HCT116 (cell line): ENCODE measurements around the gene URB1. TPM values are rescaled to one million over a fixed set of nuclear protein-coding genes. Genes with fewer than 3 reads are reported as not detected.

ENCODE experiments used
- ATAC-seq: fragments of 200-7000 bp; cut with Tn5 transposase; 2 replicates; pipeline ENCODE4 v1.9.1; 2020; ENCODE audit warnings: mild to moderate bottlenecking, moderate library complexity
- BruUV-seq: library from RNA; stranded (reverse); fragments of 400-500 nt; replicated peaks from 2 replicates; lab custom pipeline; 2021; lab: Mats Ljungman, UMichigan
- CTCF ChIA-PET: fragments of 300-600 bp; sonication (Branson Sonifier 250); formaldehyde crosslinking; loops from one replicate; lab custom pipeline; 2021; ENCODE audit warnings: antibody characterized with exemption; lab: Charles Lee
- POLR2A ChIA-PET: fragments of 300-600, 350-600 bp; sonication (Branson Sonifier 250); formaldehyde crosslinking; loops from one replicate; lab custom pipeline; 2021; ENCODE audit warnings: antibody characterized with exemption; lab: Charles Lee
- RAD21 ChIA-PET, 2 experiments: fragments of 300-600 bp; sonication (Branson Sonifier 250); formaldehyde crosslinking; loops; one replicate each; lab custom pipeline; 2023; ENCODE audit warnings: low total read pairs in 2 of 2; ENCODE audit not compliant: uncharacterized antibody in 2 of 2, unreplicated experiment in 2 of 2, low non-redundant PET in 1 of 2; lab: Charles Lee
- DNase-seq: peaks from one replicate; pipeline ENCODE4 v3.0.0-alpha.2; 2010; ENCODE audit warnings: low read depth, low spot score
- H2AFZ ChIP-seq: fragments of 200-600 bp; shearing (Covaris generic), sonication (generic); 2 replicates; pipeline ENCODE4 v1.6.1; 2017; ENCODE audit warnings: low read depth, mixed run types, mixed read lengths, antibody characterized with exemption, low read length; ENCODE audit not compliant: poor library complexity, severe bottlenecking
- H3K27ac ChIP-seq: 2 replicates; pipeline ENCODE4 v1.5.1; 2012; ENCODE audit warnings: low read depth, low read length
- H3K27me3 ChIP-seq: fragments of 200-600 bp; sonication (generic); 2 replicates; pipeline ENCODE4 v1.6.1; 2016; ENCODE audit warnings: mixed run types, low read length, mixed read lengths; ENCODE audit not compliant: insufficient read depth
- H3K36me3 ChIP-seq, 2 experiments: fragments of 200-500 bp in 1 of 2; fragments of 200-600 bp in 1 of 2; sonication (Bioruptor generic) in 1 of 2; sonication (generic) in 1 of 2; 2 replicates each; pipeline versions ENCODE4 v1.5.1 to v1.6.1; 2014 to 2016; ENCODE audit warnings: low read length in 2 of 2, inconsistent platforms in 1 of 2, mixed read lengths in 1 of 2, mixed run types in 1 of 2; ENCODE audit not compliant: insufficient read depth in 2 of 2, control insufficient read depth in 1 of 2
- H3K4me1 ChIP-seq, 2 experiments: fragments of 200-600 bp in 1 of 2; sonication (generic) in 1 of 2; 2 replicates each; pipeline versions ENCODE4 v1.5.1 to v1.6.1; 2012 to 2017; ENCODE audit warnings: low read length in 2 of 2, inconsistent platforms in 1 of 2, mild to moderate bottlenecking in 1 of 2, mixed read lengths in 1 of 2, mixed run types in 1 of 2, moderate library complexity in 1 of 2; ENCODE audit not compliant: insufficient read depth in 2 of 2, control insufficient read depth in 1 of 2
- H3K4me2 ChIP-seq: fragments of 200-600 bp; sonication (generic); 2 replicates; pipeline ENCODE4 v1.6.1; 2017; ENCODE audit warnings: mixed run types, low read length, mixed read lengths
- H3K4me3 ChIP-seq, 2 experiments: fragments of 200-600 bp in 1 of 2; sonication (generic) in 1 of 2; replicated peaks in 1 of 2; 2 replicates each; pipeline ENCODE4 v1.5.1; 2011 to 2016; ENCODE audit warnings: low read length in 2 of 2, control low read depth in 1 of 2, low read depth in 1 of 2, mild to moderate bottlenecking in 1 of 2, mixed read lengths in 1 of 2, mixed run types in 1 of 2
- H3K79me2 ChIP-seq: fragments of 200-600 bp; sonication (generic); 2 replicates; pipeline ENCODE4 v1.6.1; 2017; ENCODE audit warnings: mild to moderate bottlenecking, mixed run types, low read length, moderate library complexity, mixed read lengths; ENCODE audit not compliant: insufficient read depth
- H3K9ac ChIP-seq: fragments of 200-600 bp; sonication (generic); 2 replicates; pipeline ENCODE4 v1.6.1; 2016; ENCODE audit warnings: low read length, mixed read lengths
- H3K9me2 ChIP-seq: fragments of 200-600 bp; sonication (generic), shearing (Covaris generic); 2 replicates; pipeline ENCODE4 v1.6.1; 2017; ENCODE audit warnings: mixed run types, mild to moderate bottlenecking, moderate library complexity; ENCODE audit not compliant: insufficient read depth
- H3K9me3 ChIP-seq, 2 experiments: fragments of 200-500 bp in 1 of 2; fragments of 200-600 bp in 1 of 2; sonication (Bioruptor generic) in 1 of 2; sonication (generic) in 1 of 2; 2 replicates each; pipeline ENCODE4 v1.6.1; 2014 to 2017; ENCODE audit warnings: low read length in 2 of 2, mixed read lengths in 2 of 2, inconsistent platforms in 1 of 2, low read depth in 1 of 2, mild to moderate bottlenecking in 1 of 2, mixed run types in 1 of 2, moderate library complexity in 1 of 2; ENCODE audit not compliant: control insufficient read depth in 1 of 2, insufficient read depth in 1 of 2
- H4K20me1 ChIP-seq: fragments of 200-600 bp; sonication (generic), shearing (Covaris generic); 2 replicates; pipeline ENCODE4 v1.6.1; 2017; ENCODE audit warnings: mixed run types, mild to moderate bottlenecking, moderate library complexity; ENCODE audit not compliant: insufficient read depth
- CBX3 ChIP-seq: IDR thresholded peaks from 2 replicates; pipeline ENCODE4 v1.6.1; 2012; ENCODE audit warnings: low read depth
- CEBPB ChIP-seq: IDR thresholded peaks from 2 replicates; pipeline ENCODE4 v1.6.1; 2012; ENCODE audit warnings: low read depth
- EGR1 ChIP-seq: IDR thresholded peaks from 2 replicates; pipeline ENCODE4 v1.6.1; 2012; ENCODE audit warnings: low read depth
- ELF1 ChIP-seq: IDR thresholded peaks from 2 replicates; pipeline ENCODE4 v1.6.1; 2012; ENCODE audit warnings: low read depth, borderline replicate concordance
- EZH2phosphoT487 ChIP-seq: fragments of 200-600 bp; IDR thresholded peaks from 2 replicates; pipeline ENCODE4 v1.6.1; 2018; ENCODE audit warnings: antibody characterized with exemption, borderline replicate concordance
- JUND ChIP-seq: IDR thresholded peaks from 2 replicates; pipeline ENCODE4 v1.6.1; 2012
- MAX ChIP-seq: IDR thresholded peaks from 2 replicates; pipeline ENCODE4 v1.6.1; 2012
- POLR2AphosphoS5 ChIP-seq: IDR thresholded peaks from 2 replicates; pipeline ENCODE4 v1.6.1; 2011; ENCODE audit warnings: mild to moderate bottlenecking, low read depth, low read length, moderate library complexity
- RAD21 ChIP-seq: IDR thresholded peaks from 2 replicates; pipeline ENCODE4 v1.6.1; 2012; ENCODE audit warnings: low read depth, mild to moderate bottlenecking
- REST ChIP-seq: IDR thresholded peaks from 2 replicates; pipeline ENCODE4 v1.6.1; 2012; ENCODE audit warnings: low read depth
- SIN3A ChIP-seq: IDR thresholded peaks from 2 replicates; pipeline ENCODE4 v1.6.1; 2012; ENCODE audit warnings: low read depth
- SP1 ChIP-seq: IDR thresholded peaks from 2 replicates; pipeline ENCODE4 v1.6.1; 2012; ENCODE audit warnings: low read depth
- SRF ChIP-seq: IDR thresholded peaks from 2 replicates; pipeline ENCODE4 v1.6.1; 2012; ENCODE audit warnings: low read depth
- TCF7L2 ChIP-seq: IDR thresholded peaks from 2 replicates; pipeline ENCODE4 v1.7.0; 2011; ENCODE audit warnings: borderline replicate concordance, inconsistent platforms; ENCODE audit not compliant: insufficient read depth, insufficient read length; ENCODE audit errors: extremely low read depth
- YY1 ChIP-seq: IDR thresholded peaks from 2 replicates; pipeline ENCODE4 v1.6.1; 2011; ENCODE audit warnings: low read length, low read depth, moderate library complexity, mild to moderate bottlenecking; ENCODE audit not compliant: insufficient replicate concordance; ENCODE audit errors: extremely low read depth
- ZFX ChIP-seq: fragments of 450-650 bp; IDR thresholded peaks from 2 replicates; pipeline ENCODE4 v1.6.1; 2017
- ZNF274 ChIP-seq: fragments of 200-500 bp; sonication (Bioruptor generic); IDR thresholded peaks from 2 replicates; pipeline ENCODE4 v1.6.1; 2014; ENCODE audit warnings: mild to moderate bottlenecking, low read depth, low read length, inconsistent platforms
- intact Hi-C: fragments of 100-400 bp; cut with micrococcal nuclease; formaldehyde crosslinking; loops from 2 replicates; pipeline ENCODE4 v1.10.0; 2022
- total RNA-seq: library from RNA; stranded (reverse); gene quantifications from one replicate; pipeline ENCODE4 v1.2.1, GENCODE V29; 2021; ENCODE audit not compliant: unreplicated experiment
- TF ChIP-seq, protein P1 (sequence below): IDR thresholded peaks from 2 replicates; pipeline ENCODE4 v1.6.1; 2012
- TF ChIP-seq, protein P2 (sequence below), 3 experiments: fragments of 200-600 bp in 1 of 3; sonication (generic) in 1 of 3; IDR thresholded peaks in 2 of 3; conservative IDR thresholded peaks in 1 of 3; 2 replicates each; pipeline ENCODE4 v1.5.1; 2012 to 2017; ENCODE audit warnings: low read depth in 2 of 3, low read length in 2 of 3, antibody characterized with exemption in 1 of 3, borderline replicate concordance in 1 of 3, control low read depth in 1 of 3, mild to moderate bottlenecking in 1 of 3, mixed read lengths in 1 of 3, mixed run types in 1 of 3, moderate library complexity in 1 of 3; ENCODE audit not compliant: insufficient read depth in 1 of 3

The URB1 gene
- total RNA-seq, 1 experiment from 2014 or later = 28.3 TPM

DNA sequence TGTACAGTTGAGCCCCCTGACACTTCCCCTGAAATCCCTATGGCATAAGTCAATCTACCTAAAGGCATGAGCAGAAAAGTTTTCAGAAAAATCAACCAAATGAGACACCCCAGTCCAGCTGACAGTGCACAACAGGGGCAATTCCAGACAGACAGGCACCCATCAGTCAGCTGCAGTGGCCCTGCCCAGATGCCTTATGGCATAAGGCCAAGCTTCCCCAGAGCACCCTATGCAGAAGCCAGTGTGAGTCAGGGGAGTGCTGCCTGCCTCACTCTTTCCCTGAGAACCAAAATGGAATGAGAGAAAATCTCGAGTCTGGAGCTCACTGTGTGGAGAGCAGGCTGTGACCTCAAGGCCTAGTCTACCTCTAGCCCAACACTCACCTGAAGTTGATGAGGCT is 56.1 kb downstream of the URB1 start (continued):
- TF ChIP-seq MAX = no peak
- TF ChIP-seq RAD21 = no peak
- TF ChIP-seq, all 23 proteins: peak for 0

DNA sequence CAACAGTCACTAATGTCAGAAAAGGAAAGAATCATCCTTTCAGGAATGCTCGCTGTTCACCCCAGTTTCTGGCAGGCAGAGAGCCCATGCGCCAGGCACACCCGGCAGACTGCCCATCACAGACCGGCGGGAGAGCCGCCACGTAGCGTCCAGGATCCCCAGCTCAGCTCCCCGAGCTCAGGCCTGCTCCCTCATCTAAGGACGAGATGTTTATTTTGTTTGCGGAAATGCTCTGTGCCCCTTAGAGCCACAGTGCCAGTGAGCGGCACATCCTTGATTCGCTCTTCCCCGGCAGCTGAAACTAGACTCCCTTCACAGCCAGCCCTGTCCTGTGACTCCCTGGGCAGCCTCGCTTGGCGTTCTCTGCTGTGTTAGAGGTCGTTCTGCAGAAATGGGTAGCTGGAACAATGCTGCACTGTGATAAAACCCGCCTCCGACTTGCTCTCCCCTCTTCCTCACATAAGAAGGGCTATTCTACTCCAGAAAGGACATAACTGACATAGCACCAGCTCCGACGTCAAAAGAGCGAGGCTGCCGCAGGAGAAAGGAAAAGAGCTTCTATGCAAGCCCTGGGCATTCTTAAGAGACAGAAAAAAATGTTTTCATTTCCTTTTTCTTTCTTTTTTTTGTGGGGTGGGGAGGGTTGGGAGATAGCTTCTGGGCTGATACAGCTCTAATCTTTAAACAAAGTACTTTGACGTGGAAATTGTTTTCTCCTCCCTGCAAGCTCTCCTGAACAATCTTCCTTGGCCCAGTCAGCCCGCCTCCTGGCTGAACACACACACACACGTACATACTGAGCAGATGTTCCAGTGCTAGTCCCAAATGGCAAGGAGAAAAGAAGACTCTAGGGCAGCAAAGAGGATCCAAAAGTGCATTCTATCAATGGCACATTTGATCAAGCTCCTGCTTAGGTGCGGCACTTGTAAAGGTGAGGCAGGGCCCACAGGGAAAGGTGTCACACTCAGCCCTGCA is 56.9 kb downstream of the URB1 start:
- no peak overlapping the region for H3K4me2 ChIP-seq
- H4K20me1 ChIP-seq = peaks cover 8% of the 10 kb centered on the region; the same call in 1 of the 2 replicates
- BruUV-seq = no TSS peak
- H3K9me3 ChIP-seq = no peaks in the 10 kb centered on the region
- no peak overlapping the region for H3K4me3 ChIP-seq
- peaks cover 54 to 70% of the 10 kb centered on the region in 2 experiments for H3K36me3 ChIP-seq
- ChIA-PET RAD21 (no interaction called here), POLR2A (no interaction called here), CTCF (no interaction called here)
- no peaks in the 10 kb centered on the region for H3K9me2 ChIP-seq
- peaks cover 20% of the 10 kb centered on the region; the same call in 1 of the 2 replicates for H3K79me2 ChIP-seq
- peaks cover 13 to 15% of the 10 kb centered on the region in 2 experiments for H3K4me1 ChIP-seq
- no peaks in the 10 kb centered on the region for H3K27me3 ChIP-seq
- DNase-seq (no peak), ATAC-seq (no peak)
- no peak overlapping the region for H3K27ac ChIP-seq
- intact Hi-C loops = no loop called here
- no peak overlapping the region for H3K9ac ChIP-seq
- H2AFZ ChIP-seq = no peak overlapping the region
- TF ChIP-seq ELF1 (no peak), EGR1 (no peak), ZFX (no peak), SP1 (no peak), CEBPB (no peak), MAX (no peak), SIN3A (no peak), RAD21 (no peak), SRF (no peak), POLR2AphosphoS5 (no peak), REST (no peak), EZH2phosphoT487 (no peak), TCF7L2 (no peak), JUND (no peak), YY1 (no peak), ZNF274 (no peak), CBX3 (no peak)
- TF ChIP-seq, protein P1, sequence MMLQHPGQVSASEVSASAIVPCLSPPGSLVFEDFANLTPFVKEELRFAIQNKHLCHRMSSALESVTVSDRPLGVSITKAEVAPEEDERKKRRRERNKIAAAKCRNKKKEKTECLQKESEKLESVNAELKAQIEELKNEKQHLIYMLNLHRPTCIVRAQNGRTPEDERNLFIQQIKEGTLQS = no peak
- TF ChIP-seq, protein P2, sequence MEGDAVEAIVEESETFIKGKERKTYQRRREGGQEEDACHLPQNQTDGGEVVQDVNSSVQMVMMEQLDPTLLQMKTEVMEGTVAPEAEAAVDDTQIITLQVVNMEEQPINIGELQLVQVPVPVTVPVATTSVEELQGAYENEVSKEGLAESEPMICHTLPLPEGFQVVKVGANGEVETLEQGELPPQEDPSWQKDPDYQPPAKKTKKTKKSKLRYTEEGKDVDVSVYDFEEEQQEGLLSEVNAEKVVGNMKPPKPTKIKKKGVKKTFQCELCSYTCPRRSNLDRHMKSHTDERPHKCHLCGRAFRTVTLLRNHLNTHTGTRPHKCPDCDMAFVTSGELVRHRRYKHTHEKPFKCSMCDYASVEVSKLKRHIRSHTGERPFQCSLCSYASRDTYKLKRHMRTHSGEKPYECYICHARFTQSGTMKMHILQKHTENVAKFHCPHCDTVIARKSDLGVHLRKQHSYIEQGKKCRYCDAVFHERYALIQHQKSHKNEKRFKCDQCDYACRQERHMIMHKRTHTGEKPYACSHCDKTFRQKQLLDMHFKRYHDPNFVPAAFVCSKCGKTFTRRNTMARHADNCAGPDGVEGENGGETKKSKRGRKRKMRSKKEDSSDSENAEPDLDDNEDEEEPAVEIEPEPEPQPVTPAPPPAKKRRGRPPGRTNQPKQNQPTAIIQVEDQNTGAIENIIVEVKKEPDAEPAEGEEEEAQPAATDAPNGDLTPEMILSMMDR (IDR thresholded peaks at IDR 0.05 in 2 of 3, conservative IDR thresholded peaks at IDR 0.05 in 1 of 3; ENCODE audit: borderline replicate concordance in 1 of 3, insufficient read depth in 1 of 3, low read depth in 2 of 3, low read length in 2 of 3) = no peak
